ENCODE measurements around the gene IQCE.
"Not testable (repeated sequence)": the region's sequence is repeated elsewhere in the genome, so short reads cannot be mapped to it uniquely, and the experiment has no call there.

Gene IQCE

DNA sequence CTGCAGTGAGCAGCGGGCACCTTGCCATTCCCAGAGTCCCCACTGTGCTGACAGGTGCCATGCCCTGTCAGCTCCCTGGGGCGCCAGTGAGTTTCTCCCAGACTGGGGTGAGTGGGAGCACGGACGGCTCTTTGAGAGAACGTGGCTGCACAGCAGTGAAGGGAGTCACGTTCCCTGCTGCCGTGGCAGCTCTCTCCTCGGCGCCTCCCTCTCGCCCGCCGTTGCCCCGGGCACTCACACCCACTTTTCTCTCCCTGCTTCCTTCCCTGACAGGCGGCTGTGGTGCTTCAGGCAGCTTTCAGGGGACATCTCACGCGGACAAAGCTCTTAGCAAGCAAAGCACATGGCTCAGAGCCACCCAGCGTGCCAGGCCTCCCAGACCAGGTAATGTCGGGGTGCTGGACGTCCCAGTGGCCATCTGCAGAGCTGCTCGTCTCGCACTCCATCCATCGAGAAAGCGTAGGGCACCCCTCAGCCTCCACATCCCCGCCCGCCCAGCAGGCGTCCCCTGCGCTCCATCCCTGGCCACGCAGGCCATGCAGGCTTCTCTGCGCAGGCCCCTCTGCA, 45.9 kb downstream of the IQCE start:
- DNase-seq: no peak

DNA sequence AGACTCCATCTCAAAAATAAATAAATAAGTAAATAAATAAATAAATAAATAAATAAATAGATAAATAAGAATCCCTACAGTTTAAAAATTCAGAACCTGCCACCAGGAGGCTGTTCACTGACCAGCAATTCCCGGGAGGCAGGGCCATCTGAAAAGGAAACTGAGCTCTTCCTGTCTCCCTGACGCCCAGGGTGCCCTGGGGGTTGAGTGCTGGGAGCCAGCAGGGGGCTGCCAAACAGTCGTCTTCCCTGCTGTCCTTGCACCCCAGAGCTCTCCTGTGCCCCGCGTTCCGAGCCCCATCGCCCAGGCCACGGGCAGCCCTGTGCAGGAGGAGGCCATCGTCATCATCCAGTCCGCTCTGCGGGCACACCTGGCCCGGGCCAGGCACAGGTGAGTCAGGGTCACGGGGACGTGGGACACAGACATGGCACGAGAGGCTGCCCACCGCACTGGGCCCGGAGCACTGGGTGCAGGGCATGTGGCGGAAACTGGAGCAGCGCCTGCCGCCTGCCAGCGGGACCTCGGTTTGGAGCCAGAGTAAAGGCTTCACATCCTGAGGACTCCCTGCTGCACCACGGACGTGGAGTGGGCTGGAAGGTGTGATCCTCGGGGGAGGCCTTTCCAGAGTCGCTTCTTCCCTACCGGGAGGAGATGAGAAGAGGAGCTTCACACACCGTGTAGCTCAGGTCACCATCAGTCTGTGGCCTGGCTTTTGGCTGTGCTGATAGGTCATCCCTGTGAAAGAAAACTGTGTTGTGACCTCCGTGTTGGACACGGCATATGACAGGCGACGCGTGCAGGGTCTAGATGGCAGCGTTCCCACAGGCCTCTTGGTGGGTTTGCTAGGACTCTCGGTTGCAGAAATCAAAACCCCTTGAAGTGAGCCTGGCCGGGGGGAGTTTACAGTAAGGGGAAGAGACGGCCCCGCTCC, 47.1 kb downstream of the IQCE start:
- DNase-seq: no peak

DNA sequence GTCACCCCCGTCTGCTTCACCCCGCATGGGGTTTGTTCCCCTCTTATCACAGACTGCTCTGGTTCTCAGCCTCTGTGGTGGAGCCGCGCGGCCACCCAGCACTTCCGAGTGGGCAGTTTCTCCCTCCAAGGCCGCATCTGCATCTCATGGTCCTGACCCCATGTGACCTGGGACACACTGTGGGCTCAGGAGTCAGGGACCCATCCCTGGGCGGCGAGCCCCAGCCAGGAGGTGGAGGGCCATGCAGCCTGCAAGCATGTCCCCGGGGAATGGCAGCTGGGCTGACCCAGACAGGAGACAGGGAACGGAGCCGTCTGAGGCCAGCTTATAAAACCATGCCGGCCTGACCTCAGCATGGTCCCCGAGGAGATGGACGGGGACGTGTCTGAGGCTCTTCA, 47.8 kb downstream of the IQCE start:
- DNase-seq: no peak

DNA sequence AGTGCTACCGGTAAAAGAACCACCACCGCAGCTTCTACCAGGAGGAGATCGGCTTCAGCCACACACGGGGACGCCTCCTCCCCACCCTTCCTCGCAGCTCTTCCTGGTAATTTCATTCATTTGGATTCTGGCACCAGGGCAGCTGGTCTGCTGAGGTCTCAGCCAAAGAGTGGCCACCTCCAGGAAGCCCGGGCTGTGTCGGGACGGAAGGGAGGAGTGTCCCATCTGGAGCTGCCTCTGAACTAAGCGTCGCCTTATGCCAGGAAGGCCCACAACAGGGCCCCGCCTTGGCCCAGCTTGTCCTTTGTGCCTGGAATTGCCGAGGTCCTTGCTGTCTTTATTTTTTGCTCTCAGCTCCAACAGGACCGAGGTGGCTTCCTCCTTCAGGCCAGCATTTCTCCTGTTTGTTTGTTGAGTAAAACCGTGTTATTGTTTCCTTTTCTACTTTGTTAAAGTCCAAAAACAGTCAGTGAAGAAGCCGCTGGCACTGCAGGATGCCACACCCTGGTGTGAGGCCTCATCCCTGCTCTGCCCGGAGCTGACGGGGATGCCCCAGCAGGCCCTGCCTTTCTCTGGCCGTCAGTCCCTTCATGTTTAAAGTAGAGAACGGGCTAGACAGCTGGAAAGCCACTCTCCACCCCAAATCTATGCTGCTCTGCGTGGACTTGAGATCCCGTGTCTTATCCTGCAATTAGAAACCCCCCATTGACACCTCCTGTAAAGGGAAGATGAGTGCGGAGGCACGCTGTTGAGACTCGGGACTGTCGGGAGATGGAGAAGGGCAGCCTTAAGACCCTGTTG, 48.5 kb downstream of the IQCE start:
- DNase-seq: no peak

DNA sequence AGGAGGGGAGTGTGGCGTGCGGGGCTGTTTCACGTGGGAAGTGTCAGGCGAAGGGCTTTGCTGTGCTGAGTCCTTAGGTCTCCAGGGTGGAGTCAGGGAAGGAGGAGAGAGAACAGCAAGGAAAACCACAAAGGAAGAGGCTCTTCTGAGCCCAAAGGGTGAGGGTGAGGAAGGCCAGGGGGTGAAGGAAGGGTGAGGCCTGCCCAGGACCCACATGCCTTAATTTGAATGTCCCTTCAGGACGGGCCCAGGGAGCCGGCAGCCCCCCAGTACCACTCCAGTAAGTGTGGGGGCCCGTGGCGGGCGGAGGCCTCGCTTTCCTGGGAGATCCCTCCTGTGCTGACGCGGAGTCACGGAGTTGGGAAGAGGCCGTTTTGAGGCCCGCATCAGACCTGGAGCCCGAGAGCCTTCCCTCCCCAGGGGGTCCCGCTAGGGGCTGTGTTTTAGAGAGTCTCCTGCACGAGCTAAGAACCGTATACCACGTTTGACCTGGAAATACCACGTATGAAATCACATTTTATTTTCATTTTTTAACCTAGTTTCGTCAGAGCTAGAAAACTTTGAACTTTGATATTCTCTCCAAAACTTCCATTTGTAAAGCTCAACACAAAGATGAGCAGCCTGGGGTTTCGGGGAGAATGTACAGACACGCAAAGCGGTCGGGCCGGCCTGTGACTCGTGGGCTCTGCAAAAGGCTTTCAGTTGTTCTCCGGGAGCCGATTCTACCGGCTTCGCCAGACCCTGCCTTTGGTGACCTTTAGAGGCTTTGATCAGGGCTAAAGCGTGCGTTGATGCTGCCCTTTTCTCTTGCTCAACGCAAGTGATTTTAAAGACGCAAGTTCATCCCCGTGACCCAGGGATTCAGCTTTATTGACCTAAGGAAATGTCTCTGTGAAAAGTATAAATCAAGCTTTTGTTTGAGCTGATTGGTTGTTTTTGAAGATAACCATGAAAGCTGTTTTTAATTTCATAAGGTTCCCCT, 49.4 kb downstream of the IQCE start:
- no peak for DNase-seq

DNA sequence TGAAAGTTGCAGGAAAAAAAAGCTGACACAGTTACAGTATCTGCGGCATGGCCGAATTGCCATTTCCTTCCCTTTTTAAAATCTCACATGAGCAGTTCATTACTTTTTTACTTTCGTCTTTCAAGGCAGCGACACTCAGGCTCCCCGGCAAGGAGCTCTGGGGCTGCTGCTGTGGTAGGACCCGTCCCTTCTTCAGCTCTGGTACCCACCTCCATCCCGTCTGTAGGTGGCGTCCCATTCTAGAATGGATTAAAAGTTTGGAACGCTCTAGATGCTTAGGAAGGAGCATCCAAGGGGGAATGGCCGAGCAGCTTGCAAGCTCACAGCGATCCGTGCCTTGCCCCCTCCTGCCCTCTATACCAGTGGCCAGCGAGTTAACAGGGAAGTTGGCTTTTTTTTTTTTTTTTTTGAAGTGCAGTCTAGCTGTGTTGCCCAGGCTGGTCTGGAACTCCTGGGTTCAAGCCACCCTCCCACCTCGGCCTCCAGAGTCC, 50.2 kb downstream of the IQCE start:
- DNase-seq: no peak

DNA sequence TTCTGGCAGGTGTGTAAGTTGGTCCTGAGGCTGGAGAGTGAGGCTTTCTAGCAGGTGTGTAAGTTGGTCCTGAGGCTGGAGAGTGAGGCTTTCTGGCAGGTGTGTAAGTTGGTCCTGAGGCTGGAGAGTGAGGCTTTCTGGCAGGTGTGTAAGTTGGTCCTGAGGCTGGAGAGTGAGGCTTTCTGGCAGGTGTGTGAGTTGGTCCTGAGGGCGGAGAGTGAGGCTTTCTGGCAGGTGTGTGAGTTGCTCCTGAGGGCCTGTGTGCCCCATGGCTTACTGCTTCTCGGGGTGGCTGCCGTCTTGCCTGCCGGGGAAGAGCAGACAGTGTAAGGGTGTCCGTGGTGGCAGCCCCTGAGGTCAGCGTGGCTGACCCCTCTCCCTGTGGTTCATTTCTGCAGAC, 50.9 kb downstream of the IQCE start:
- not testable (repeated sequence) for DNase-seq

DNA sequence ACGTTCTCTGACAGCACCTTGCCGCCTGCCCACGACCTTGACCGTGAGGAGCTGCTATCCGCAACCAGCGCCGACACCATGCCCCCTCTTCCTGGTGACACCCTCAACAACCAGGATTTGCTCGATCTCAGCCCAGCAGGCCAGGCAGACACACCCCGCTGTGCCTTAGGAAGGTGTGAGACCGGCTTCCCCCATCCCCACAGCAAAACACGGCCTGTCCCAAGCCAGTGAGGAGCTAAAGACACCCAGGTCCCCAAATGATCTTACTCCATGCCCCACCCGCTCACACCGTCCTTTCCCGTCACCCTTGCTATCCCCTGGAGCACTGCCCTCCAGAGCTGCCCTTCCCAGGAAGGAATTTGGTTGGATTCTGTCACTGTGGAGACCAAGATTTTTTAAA, 51.7 kb downstream of the IQCE start:
- no peak for DNase-seq

DNA sequence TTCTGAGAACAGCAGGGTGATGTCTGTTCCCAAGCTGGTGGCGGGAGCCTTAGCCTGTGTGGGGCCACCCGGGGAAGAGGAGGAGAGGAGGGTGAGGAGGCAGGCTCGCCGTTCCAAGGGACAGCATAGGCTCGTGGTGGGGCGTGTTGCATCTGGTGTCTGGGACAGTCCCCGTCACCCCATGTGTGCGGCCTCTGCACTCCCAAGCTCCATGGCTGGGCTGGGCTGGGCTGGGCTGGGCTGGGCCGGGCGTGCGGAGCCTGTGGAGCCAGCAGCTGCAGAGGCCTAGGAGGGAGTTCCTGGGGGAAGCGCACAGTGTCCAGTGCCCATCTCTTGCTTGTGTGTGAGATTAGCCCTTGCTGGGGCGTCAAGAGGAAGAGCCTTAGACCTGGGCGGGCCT, 52.1 kb downstream of the IQCE start:
- no peak for DNase-seq

DNA sequence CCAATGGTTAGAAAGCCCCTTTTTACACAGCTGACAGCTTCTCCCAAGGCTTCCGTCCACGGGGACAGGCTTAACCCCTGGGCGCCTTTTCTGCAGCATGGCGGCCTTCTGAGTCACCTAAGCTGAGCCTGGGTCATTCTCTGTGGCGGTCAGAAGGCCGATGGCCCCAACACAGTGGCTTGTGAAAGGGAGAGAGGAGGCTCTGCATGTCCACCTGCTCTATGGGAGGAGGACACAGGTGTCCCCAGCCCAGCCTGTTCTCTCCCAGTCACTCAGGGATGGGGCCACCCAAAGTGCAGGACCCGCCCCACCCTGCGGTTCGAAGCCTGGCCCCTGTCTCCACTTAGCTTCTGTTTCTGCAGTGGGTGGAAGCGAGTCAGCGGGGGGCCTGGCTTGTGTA, 52.6 kb downstream of the IQCE start:
- DNase-seq: no peak

DNA sequence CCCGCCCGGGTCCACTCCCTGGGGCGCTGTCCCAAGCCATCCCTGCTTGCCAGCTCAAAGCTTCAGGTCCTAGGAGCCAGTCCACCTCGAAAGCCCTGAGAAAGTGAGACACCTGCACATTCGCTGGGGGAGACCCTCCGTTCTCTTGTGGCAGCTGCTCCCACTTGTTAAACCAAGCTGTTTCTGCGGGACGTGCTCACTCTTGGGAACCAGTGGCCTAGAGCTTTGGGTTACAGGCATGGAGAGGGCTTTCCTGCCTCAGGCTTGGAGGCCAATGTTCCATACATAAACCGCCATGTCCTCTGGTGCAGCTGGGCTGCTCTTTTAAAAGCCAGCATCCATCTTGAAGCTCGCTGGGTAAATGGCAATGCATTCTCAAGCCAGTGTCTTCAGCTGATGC, 53.1 kb downstream of the IQCE start:
- DNase-seq: no peak

DNA sequence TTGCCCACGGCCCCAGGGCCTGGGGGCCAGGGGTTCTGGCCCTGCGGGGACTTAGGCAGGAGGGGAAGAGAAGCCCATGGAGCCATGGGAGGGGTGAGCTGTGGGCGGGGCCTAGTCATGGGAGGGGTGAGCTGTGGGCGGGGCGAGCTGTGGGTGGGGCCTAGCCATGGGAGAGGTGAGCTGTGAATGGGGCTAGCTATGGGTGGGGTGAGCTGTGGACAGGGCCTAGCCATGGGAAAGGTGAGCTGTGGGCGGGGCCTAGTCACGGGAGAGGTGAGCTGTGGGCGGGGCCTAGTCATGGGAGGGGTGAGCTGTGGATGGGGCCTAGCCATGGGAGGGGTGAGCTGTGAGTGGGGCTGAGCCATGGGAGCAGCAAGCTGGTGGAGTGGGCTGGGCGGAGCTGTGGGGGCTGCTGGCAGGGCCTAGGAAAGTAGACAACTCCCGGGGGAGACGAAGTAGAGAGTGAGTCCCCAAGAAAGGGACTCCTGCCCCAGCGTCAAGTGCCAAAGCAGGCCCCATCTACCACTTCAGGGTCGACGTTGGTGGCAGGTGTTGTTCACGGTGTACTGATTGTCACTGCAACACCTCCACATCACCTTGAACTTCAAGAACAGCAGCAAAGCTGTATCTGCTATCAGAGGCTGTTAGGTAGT, 53.8 kb downstream of the IQCE start:
- DNase-seq: no peak

DNA sequence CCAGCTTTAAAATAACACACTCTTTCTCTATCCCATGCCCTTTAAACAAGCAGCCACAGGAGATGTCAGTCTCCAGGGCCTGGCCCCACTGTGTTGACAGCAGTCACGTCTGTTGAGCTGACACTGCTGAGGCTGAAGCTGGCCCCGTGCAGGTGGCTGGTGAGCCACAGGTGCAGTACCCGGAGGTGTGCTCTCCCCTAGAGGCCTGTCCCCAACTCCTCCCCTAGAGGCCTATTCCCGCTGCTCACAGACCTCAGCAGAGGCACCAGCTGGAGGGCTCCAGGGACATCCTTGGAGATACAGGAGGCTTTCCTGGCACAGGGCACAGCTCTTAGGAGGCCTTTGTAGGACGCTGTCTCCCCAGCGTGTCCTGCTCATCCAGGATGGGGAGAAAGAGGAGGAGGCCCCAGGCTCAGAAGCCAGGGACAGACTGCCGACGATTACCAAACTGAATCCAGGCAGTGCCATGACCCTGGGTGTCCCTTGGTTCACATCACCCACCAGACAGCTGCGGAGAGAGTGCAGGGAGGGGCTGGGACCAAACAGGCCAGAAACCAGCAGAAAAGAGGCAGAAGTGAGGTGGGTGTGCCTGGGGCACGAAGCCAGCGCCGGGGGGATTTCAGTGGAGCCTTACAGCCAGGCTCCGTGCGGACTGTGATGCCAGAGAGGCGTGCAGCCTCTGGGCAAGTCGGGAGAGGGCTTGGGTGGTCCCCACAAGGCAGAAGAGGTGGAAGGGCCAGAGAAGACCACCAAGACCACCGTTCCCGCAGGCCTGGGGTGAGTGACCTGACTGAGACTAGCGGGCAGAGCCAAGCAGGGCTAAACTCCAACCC, 54.5 kb downstream of the IQCE start:
- DNase-seq: no peak

DNA sequence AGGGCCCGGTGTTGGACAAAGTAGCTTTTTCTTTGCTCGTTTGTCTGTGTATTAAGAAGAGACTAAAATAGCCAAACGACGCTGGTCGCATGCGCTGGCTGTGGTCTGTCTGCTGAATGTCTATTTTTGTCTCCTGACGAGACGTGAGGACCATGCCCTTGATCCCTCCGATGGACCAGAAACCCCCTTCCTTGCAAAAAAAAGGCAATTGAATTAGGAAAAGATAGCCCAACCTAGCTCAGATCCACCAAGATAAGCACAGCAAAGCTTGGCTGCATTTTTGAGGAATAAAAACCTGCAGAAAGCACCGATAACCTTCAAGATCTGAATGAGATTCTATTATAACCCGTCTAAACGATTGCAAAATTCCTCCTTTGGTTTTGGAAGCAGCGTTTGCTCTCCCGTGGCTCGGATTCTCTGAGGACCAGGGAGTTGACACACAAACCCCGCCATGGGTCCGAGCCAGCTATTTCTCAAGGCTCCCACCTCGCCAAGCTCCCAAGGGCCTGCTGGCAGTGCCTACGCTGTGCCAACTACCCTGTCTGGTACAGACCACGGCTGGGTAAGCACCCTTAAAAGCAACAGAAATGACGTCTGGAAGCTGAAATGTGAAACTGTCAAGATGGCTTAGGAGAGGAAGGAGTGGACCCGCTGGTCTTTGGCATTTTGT, 55.3 kb downstream of the IQCE start:
- DNase-seq: no peak

DNA sequence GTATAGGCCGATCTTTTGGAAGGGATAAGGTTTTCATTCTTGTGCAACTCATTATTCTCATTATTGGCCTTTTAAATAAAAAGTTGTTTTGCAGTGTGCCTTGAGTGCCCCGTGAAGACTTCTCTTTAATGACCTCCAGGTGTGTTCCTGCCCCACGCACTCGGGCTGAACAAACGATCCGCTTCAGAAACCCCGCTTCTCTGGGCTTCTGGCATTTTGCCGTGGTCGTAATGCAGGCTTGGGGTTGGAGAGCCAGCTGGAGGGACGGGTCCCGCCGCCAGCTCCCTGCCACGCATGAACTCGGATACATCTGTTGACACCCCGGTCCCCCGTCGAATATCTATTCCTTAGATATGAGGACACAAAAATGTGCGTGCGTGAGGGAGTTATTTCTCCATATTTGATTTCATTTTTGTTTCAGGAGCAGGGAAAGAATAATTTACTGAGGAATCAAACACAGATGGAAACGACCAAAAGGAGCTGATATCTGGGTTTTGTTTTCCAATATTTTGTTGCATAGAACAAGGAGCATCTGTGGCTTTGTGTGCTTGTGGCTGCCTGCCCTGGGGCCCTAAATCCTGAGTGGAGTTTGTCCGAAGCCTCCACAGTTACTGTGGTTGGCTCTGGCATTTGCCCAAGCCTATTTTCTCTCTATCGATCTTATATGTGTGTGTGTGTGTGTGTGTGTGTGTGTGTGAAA, 56.0 kb downstream of the IQCE start:
- DNase-seq: no peak

DNA sequence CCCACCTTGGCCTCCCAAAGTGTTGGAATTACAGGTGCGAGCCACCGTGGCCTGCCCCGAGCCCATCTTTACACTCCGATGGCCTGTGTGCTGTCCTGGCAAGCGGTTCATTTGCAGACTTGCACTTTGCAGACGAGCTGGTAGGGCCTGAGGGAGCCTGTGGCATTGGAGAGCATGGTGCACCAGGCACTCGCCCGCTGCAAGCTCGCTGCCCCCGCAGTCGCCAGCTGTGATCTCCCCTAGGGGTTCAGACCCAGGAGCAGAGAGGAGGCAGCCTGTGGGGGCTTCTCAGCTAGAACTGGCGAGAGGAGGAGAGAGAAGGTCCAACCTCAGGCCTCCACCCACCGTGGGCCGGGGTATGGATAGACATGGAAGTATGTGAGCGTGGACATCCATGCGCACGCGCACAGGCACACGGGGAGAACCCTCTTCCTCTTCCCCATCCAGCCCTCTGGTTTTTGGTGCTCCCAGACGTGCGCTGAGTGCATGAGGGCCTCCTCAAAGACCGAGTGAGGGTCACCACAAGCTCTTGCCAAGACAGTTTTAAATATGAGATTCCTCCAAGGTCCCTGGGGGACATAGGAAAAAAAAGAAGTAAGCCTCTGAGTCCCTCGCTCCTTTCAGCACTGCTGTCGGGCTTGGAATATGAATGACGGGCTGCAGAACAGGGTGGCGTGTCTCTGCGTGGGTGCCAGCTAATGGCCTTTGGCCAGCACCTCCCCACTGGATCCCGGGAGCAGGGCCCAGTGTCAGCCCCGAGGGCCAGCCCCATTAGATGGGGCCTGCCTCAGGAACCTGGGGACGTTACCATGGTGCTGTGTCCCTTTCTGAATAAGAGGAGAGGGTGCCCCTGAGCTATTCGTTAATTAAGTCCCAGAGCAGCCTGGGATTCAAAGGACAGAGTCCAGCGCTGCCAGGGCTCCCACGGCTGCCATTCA, 57.9 kb downstream of the IQCE start:
- no peak for DNase-seq

DNA sequence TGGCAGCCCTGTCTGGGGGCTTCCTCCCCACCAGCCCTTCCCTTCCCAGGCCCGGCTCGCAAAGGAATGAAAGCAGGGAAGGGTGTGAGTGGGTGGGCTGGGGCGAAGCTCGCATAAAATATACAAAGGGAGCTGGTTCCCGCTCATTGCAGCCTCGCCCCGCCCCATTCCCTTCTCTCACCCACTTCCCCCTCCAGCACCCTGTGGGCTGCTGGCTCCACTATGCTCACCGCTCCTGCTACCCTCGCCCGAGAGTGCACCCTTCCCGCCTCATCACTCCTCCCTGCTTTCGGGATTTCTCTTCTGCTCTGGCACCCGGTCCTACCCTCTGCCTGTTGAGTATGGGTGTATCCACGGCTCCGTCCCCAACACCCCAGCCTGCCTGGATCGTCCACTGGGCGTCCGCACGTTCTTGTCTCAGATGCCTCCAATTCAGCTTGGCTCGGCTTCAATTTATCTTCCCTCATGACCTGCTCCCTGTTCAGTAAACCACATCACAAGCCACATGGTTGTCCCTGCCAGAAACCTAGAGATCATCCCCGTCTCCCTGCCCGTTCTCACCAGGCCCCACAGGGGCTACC, 58.6 kb downstream of the IQCE start:
- no peak for DNase-seq

DNA sequence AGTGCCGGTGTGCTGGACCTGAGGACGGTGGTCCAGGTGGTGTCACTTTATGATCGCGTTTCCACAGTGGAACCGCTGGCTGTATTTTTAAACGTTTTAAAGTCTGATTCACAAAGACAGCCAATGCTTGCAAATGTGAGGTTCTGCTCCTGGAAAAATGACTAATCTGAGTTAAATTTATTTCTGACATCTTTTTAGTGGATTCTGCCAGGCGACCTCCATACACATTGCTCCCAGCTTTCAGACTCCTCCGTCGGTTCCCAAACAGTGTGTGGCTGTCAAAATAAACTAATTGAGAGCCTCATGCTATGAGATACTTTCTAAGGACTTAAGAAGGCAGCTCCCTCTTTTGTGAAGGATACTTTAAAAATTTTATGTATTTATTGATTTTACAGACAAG, 60.3 kb downstream of the IQCE start:
- DNase-seq: no peak
